Measurements from ENCODE around the gene ZMYM4.
A peak's percentile ranks its signal among the peaks of the same experiment; 100 is the strongest.

The ZMYM4 gene

DNA sequence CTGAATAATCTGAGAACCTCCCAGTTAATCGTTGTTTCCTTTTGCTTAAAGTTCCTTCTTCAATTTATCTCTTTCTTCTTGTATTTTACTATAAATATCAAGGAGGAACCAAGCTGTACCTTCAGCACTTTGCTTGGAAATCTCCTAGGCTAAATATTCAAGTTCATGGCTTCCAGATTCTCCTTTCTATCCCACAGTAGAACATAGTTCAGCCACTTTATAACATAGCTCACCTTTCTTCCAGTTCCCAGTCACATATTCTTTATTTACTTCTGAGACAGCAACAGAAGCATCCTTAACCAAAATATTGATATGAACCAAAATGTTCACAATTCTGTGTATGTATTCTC, 11.0 kb downstream of the ZMYM4 start:
- Histone ChIP-seq H3K27ac (ENCODE audit: low read length) (no peak overlapping the region), H3K36me3 (ENCODE audit: control insufficient read depth in 1 of 2, insufficient read depth in 2 of 2, low read length in 2 of 2) (peaks cover 3 to 18% of the 10 kb centered on the region in 2 donors), H3K27me3 (ENCODE audit: low read depth, low read length) (no peaks in the 10 kb centered on the region), H3K9me3 (ENCODE audit: control insufficient read depth in 1 of 2, low read length in 2 of 2) (peaks cover 0 to 3% of the 10 kb centered on the region in 2 donors), H3K4me1 (ENCODE audit: control insufficient read depth in 1 of 2, insufficient read depth in 2 of 2, low read length in 2 of 2) (peaks cover 0 to 1% of the 10 kb centered on the region in 2 donors), H3K4me3 (ENCODE audit: low read depth in 1 of 2, low read length in 2 of 2) (no peak overlapping the region)

DNA sequence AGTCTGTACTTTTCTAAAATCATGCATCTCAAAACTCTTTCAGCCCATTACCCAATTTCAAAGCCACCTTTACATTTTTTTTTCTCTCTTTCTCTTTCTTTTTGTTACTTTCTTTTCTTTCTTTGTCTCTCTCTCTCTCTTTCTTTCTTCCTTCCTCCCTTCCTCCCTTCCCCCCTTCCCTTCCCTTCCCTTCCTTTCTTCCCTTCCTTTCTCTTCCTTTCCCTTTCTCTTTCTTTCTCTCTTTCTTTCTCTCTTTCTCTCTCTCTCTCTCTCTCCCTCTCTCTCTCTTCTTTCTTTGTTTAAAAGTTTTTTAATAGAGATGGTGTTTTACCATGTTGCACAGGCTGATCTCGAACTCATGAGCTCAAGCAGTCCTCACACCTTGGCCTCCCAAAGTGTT, 11.5 kb downstream of the ZMYM4 start:
- Histone ChIP-seq H3K4me1 (ENCODE audit: control insufficient read depth in 1 of 2, insufficient read depth in 2 of 2, low read length in 2 of 2) (no peaks in the 10 kb centered on the region), H3K9me3 (ENCODE audit: control insufficient read depth in 1 of 2, low read length in 2 of 2) (peaks cover 0 to 3% of the 10 kb centered on the region in 2 donors), H3K27me3 (ENCODE audit: low read depth, low read length) (no peaks in the 10 kb centered on the region), H3K36me3 (ENCODE audit: control insufficient read depth in 1 of 2, insufficient read depth in 2 of 2, low read length in 2 of 2) (peaks cover 3 to 23% of the 10 kb centered on the region in 2 donors), H3K27ac (ENCODE audit: low read length) (no peak overlapping the region), H3K4me3 (ENCODE audit: low read depth in 1 of 2, low read length in 2 of 2) (no peak overlapping the region)

DNA sequence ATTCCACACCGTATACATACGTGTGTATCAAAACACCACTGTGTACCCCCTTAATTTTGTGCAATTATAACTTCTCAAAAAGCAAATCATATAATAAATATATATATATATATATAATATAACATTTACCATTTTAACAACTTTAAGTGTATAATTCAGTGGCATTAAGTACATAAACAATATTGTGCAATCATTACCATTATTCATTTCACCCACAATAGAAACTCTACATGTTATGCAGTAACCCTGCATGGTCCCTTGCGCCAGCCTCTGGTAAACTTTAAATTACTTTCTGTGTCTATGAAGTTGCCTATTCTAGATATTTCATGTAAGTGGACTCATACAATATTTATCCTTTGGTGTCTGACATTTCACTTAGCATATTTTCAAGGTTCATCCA, 13.1 kb downstream of the ZMYM4 start:
- no peaks in the 10 kb centered on the region for H3K27me3 ChIP-seq (ENCODE audit: low read depth, low read length)

DNA sequence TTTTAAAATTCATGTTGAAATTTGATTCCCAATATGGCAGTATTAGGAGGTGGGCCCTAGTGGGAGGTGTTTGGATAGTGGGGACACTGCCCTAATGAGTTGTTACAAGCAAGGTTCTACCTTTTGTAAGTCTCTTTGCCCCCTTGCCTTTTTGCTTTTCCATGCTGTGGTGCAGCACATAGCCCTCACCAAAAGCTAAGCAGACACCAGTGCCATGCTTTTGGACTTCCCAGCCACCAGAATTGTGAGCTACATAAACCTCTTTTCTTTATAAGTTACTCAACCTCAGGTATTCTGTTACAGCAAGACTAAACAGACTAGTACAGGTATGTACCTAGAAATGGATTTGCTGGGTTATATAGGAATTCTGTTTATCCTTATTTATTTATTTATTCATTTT, 13.7 kb downstream of the ZMYM4 start:
- H3K4me3 ChIP-seq (ENCODE audit: low read depth in 1 of 2, low read length in 2 of 2): no peak overlapping the region
- no peaks in the 10 kb centered on the region for H3K4me1 ChIP-seq (ENCODE audit: control insufficient read depth in 1 of 2, insufficient read depth in 2 of 2, low read length in 2 of 2)
- no peaks in the 10 kb centered on the region for H3K27me3 ChIP-seq (ENCODE audit: low read depth, low read length)
- H3K9me3 ChIP-seq (ENCODE audit: control insufficient read depth in 1 of 2, low read length in 2 of 2): peaks cover 0 to 3% of the 10 kb centered on the region in 2 donors
- H3K27ac ChIP-seq (ENCODE audit: low read length): no peak overlapping the region
- peaks cover 3 to 23% of the 10 kb centered on the region in 2 donors for H3K36me3 ChIP-seq (ENCODE audit: control insufficient read depth in 1 of 2, insufficient read depth in 2 of 2, low read length in 2 of 2)

More for the DNA sequence above, 13.1 kb downstream of the ZMYM4 start:
- Histone ChIP-seq H3K9me3 (ENCODE audit: control insufficient read depth in 1 of 2, low read length in 2 of 2) (peaks cover 0 to 3% of the 10 kb centered on the region in 2 donors), H3K4me3 (ENCODE audit: low read depth in 1 of 2, low read length in 2 of 2) (no peak overlapping the region), H3K4me1 (ENCODE audit: control insufficient read depth in 1 of 2, insufficient read depth in 2 of 2, low read length in 2 of 2) (no peaks in the 10 kb centered on the region), H3K36me3 (ENCODE audit: control insufficient read depth in 1 of 2, insufficient read depth in 2 of 2, low read length in 2 of 2) (peaks cover 3 to 23% of the 10 kb centered on the region in 2 donors), H3K27ac (ENCODE audit: low read length) (no peak overlapping the region)

GRCh38 chr1:35284852-35285251, 16.3 kb downstream of the ZMYM4 start:
- no peak overlapping the region for H3K4me3 ChIP-seq (ENCODE audit: low read depth in 1 of 2, low read length in 2 of 2)
- H3K27ac ChIP-seq (ENCODE audit: low read length): no peak overlapping the region
- H3K27me3 ChIP-seq (ENCODE audit: low read depth, low read length): no peaks in the 10 kb centered on the region
- H3K4me1 ChIP-seq (ENCODE audit: control insufficient read depth in 1 of 2, insufficient read depth in 2 of 2, low read length in 2 of 2): peaks cover 0 to 17% of the 10 kb centered on the region in 2 donors
- peaks cover 3 to 16% of the 10 kb centered on the region in 2 donors for H3K36me3 ChIP-seq (ENCODE audit: control insufficient read depth in 1 of 2, insufficient read depth in 2 of 2, low read length in 2 of 2)
- H3K9me3 ChIP-seq (ENCODE audit: control insufficient read depth in 1 of 2, low read length in 2 of 2): peaks cover 0 to 3% of the 10 kb centered on the region in 2 donors

GRCh38 chr1:35285771-35286606, 17.5 kb downstream of the ZMYM4 start:
- H3K36me3 ChIP-seq (ENCODE audit: control insufficient read depth in 1 of 2, insufficient read depth in 2 of 2, low read length in 2 of 2): peaks cover 3 to 16% of the 10 kb centered on the region in 2 donors
- no peak overlapping the region for H3K4me3 ChIP-seq (ENCODE audit: low read depth in 1 of 2, low read length in 2 of 2)
- H3K9me3 ChIP-seq (ENCODE audit: control insufficient read depth in 1 of 2, low read length in 2 of 2): peaks cover 0 to 3% of the 10 kb centered on the region in 2 donors
- H3K27ac ChIP-seq (ENCODE audit: low read length): no peak overlapping the region
- no peaks in the 10 kb centered on the region for H3K27me3 ChIP-seq (ENCODE audit: low read depth, low read length)
- H3K4me1 ChIP-seq (ENCODE audit: control insufficient read depth in 1 of 2, insufficient read depth in 2 of 2, low read length in 2 of 2): peaks cover 0 to 17% of the 10 kb centered on the region in 2 donors

- no peaks in the 10 kb centered on the region for H3K27me3 ChIP-seq (ENCODE audit: low read depth, low read length)
- H3K36me3 ChIP-seq (ENCODE audit: control insufficient read depth in 1 of 2, insufficient read depth in 2 of 2, low read length in 2 of 2): peaks cover 0 to 6% of the 10 kb centered on the region in 2 donors
- H3K4me1 ChIP-seq (ENCODE audit: control insufficient read depth in 1 of 2, insufficient read depth in 2 of 2, low read length in 2 of 2): peaks cover 0 to 17% of the 10 kb centered on the region in 2 donors
- no peaks in the 10 kb centered on the region for H3K9me3 ChIP-seq (ENCODE audit: control insufficient read depth in 1 of 2, low read length in 2 of 2)
- H3K4me3 ChIP-seq (ENCODE audit: low read depth in 1 of 2, low read length in 2 of 2): no peak overlapping the region
- H3K27ac ChIP-seq (ENCODE audit: low read length): peak overlapping the region; percentile 59
Observed at GRCh38 chr1:35287807-35288640, 19.5 kb downstream of the ZMYM4 start.

GRCh38 chr1:35288761-35289160, 20.3 kb downstream of the ZMYM4 start:
- peaks cover 0 to 6% of the 10 kb centered on the region in 2 donors for H3K36me3 ChIP-seq (ENCODE audit: control insufficient read depth in 1 of 2, insufficient read depth in 2 of 2, low read length in 2 of 2)
- no peaks in the 10 kb centered on the region for H3K9me3 ChIP-seq (ENCODE audit: control insufficient read depth in 1 of 2, low read length in 2 of 2)
- H3K4me3 ChIP-seq (ENCODE audit: low read depth in 1 of 2, low read length in 2 of 2): no peak overlapping the region
- H3K27ac ChIP-seq (ENCODE audit: low read length): peak overlapping the region; percentile 59
- peaks cover 0 to 17% of the 10 kb centered on the region in 2 donors for H3K4me1 ChIP-seq (ENCODE audit: control insufficient read depth in 1 of 2, insufficient read depth in 2 of 2, low read length in 2 of 2)
- no peaks in the 10 kb centered on the region for H3K27me3 ChIP-seq (ENCODE audit: low read depth, low read length)

- Histone ChIP-seq H3K27ac (ENCODE audit: low read length) (no peak overlapping the region), H3K36me3 (ENCODE audit: control insufficient read depth in 1 of 2, insufficient read depth in 2 of 2, low read length in 2 of 2) (no peaks in the 10 kb centered on the region), H3K27me3 (ENCODE audit: low read depth, low read length) (no peaks in the 10 kb centered on the region), H3K9me3 (ENCODE audit: control insufficient read depth in 1 of 2, low read length in 2 of 2) (no peaks in the 10 kb centered on the region), H3K4me1 (ENCODE audit: control insufficient read depth in 1 of 2, insufficient read depth in 2 of 2, low read length in 2 of 2) (peaks cover 0 to 17% of the 10 kb centered on the region in 2 donors), H3K4me3 (ENCODE audit: low read depth in 1 of 2, low read length in 2 of 2) (no peak overlapping the region)
Observed at GRCh38 chr1:35290452-35290851, 21.9 kb downstream of the ZMYM4 start.

DNA sequence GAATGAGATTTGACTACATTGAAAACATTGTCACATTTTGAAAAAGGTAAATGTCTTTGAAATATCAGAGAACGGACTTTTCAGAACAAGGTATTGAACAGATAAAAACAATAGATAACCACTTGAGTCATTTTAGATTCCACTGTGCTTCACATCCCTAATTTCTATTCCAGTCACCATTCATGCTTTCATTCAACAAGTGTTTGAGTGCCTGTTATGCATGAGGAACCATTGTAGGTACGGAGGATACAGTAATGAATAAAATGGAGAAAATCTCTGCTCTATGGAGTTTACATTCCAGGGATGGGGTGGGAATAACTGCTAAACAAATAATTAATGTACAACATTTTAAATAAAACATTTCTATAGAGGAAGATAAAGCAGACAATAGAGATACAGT, 26.3 kb downstream of the ZMYM4 start:
- peaks cover 6 to 7% of the 10 kb centered on the region in 2 donors for H3K36me3 ChIP-seq (ENCODE audit: control insufficient read depth in 1 of 2, insufficient read depth in 2 of 2, low read length in 2 of 2)
- H3K27me3 ChIP-seq (ENCODE audit: low read depth, low read length): no peaks in the 10 kb centered on the region
- H3K4me1 ChIP-seq (ENCODE audit: control insufficient read depth in 1 of 2, insufficient read depth in 2 of 2, low read length in 2 of 2): peaks cover 0 to 12% of the 10 kb centered on the region in 2 donors
- H3K27ac ChIP-seq (ENCODE audit: low read length): no peak overlapping the region
- no peak overlapping the region for H3K4me3 ChIP-seq (ENCODE audit: low read depth in 1 of 2, low read length in 2 of 2)
- no peaks in the 10 kb centered on the region for H3K9me3 ChIP-seq (ENCODE audit: control insufficient read depth in 1 of 2, low read length in 2 of 2)

- no peaks in the 10 kb centered on the region for H3K9me3 ChIP-seq (ENCODE audit: control insufficient read depth in 1 of 2, low read length in 2 of 2)
- no peaks in the 10 kb centered on the region for H3K27me3 ChIP-seq (ENCODE audit: low read depth, low read length)
- no peak overlapping the region for H3K4me3 ChIP-seq (ENCODE audit: low read depth in 1 of 2, low read length in 2 of 2)
- no peak overlapping the region for H3K27ac ChIP-seq (ENCODE audit: low read length)
- H3K36me3 ChIP-seq (ENCODE audit: control insufficient read depth in 1 of 2, insufficient read depth in 2 of 2, low read length in 2 of 2): peaks cover 6 to 7% of the 10 kb centered on the region in 2 donors
- H3K4me1 ChIP-seq (ENCODE audit: control insufficient read depth in 1 of 2, insufficient read depth in 2 of 2, low read length in 2 of 2): peaks cover 0 to 20% of the 10 kb centered on the region in 2 donors
Observed at GRCh38 chr1:35297886-35298285, 29.4 kb downstream of the ZMYM4 start.

Data from muscle layer of duodenum (tissue), 2 donors.